ENCODE results near the gene UBALD1. TPM values are rescaled to one million over a fixed set of nuclear protein-coding genes. Genes with fewer than 3 reads are reported as not detected.
"Not testable (repeated sequence)": the region's sequence is repeated elsewhere in the genome, so short reads cannot be mapped to it uniquely, and the experiment has no call there.

UBALD1 gene
- total RNA-seq, 1 donor from 2014 or later: 0.97 TPM

DNA sequence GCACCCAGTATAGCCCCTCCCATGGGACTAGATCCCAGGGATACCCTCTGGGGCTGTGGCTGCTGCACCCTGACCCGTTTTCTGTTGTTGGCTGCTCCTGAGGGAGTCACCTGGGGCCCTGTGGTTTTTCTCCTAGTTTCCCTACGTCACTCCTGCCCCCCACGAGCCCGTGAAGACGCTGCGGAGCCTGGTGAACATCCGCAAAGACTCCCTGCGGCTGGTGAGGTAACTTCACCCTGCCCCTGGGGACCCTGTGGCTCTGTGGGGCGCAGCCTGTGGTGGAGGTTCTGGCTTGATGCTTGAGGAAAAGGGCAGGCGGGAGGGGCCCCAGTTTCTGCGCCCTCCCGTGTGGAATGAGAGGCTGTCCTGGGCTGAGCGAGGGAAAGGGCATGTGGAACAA is 37.1 kb upstream of the UBALD1 start:
- no peaks in the 10 kb centered on the region for H3F3A ChIP-seq (ENCODE audit: low read depth)
- H3K79me2 ChIP-seq (ENCODE audit: low read depth): peaks cover 7% of the 10 kb centered on the region
- no peaks in the 10 kb centered on the region for H3K9me3 ChIP-seq (ENCODE audit: low read depth)
- H3K9ac ChIP-seq: no peak overlapping the region
- H3K27ac Mint-ChIP-seq: no peak overlapping the region
- DNase-seq (ENCODE audit: low spot score): no peak
- H3K4me1 Mint-ChIP-seq: no peaks in the 10 kb centered on the region
- H3K9me3 Mint-ChIP-seq: peaks cover 9% of the 10 kb centered on the region
- no peak overlapping the region for H3K4me3 ChIP-seq
- H3K36me3 Mint-ChIP-seq: peaks cover 18% of the 10 kb centered on the region
- H3K36me3 ChIP-seq: no peaks in the 10 kb centered on the region
- peaks cover 9% of the 10 kb centered on the region for H3K27me3 Mint-ChIP-seq (ENCODE audit: insufficient read depth, low read depth)
- no peak overlapping the region for H3K4me3 Mint-ChIP-seq
- H3K4me2 ChIP-seq: no peak overlapping the region
- H3K27ac ChIP-seq: no peak overlapping the region
- H3K27me3 ChIP-seq: no peaks in the 10 kb centered on the region
- H3K4me1 ChIP-seq: no peaks in the 10 kb centered on the region
- no peak overlapping the region for H2AFZ ChIP-seq (replicated peaks)
- TF ChIP-seq, protein P1, sequence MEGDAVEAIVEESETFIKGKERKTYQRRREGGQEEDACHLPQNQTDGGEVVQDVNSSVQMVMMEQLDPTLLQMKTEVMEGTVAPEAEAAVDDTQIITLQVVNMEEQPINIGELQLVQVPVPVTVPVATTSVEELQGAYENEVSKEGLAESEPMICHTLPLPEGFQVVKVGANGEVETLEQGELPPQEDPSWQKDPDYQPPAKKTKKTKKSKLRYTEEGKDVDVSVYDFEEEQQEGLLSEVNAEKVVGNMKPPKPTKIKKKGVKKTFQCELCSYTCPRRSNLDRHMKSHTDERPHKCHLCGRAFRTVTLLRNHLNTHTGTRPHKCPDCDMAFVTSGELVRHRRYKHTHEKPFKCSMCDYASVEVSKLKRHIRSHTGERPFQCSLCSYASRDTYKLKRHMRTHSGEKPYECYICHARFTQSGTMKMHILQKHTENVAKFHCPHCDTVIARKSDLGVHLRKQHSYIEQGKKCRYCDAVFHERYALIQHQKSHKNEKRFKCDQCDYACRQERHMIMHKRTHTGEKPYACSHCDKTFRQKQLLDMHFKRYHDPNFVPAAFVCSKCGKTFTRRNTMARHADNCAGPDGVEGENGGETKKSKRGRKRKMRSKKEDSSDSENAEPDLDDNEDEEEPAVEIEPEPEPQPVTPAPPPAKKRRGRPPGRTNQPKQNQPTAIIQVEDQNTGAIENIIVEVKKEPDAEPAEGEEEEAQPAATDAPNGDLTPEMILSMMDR (IDR thresholded peaks at IDR 0.05): no peak
- TF ChIP-seq EZH2 (IDR thresholded peaks at IDR 0.05): no peak
- TF ChIP-seq EZH2phosphoT487 (IDR thresholded peaks at IDR 0.05): no peak
- peaks cover 4% of the 10 kb centered on the region for H4K20me1 ChIP-seq (ENCODE audit: low read depth)

DNA sequence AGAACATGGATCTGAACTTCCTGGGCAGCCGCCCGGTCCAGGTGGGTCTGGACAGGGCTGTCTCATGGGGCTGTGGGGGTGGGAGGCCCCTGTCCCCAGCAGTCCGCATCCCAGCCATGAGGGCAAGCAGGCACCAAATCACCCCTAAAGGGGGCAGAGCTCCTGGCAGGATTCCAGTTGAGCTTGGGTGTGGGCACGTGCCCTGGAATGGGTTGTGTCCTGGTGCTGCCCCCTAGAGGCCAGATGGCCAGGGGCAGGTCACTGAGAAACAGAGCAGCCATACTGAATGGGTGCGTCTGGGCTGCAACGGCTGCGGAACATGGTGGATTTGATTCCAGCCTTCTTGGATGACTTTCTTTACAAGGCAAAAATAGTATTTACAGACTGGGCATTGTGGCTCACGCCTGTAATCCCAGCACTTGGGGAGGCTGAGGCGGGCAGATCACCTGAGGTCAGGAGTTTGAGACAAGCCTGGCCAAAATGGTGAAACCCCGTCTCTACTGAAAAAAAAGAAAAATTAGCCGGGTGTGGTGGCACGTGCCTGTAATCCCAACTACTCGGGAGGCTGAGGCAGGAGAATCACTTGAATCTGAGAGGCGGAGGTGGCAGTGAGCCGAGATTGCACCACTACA is 35.9 kb upstream of the UBALD1 start:
- peaks cover 13% of the 10 kb centered on the region for H3K79me2 ChIP-seq (ENCODE audit: low read depth)
- not testable (repeated sequence) for H3K27ac Mint-ChIP-seq; H3K4me1 ChIP-seq; H3K36me3 ChIP-seq; H3K4me3 Mint-ChIP-seq; H3K4me3 ChIP-seq; H3F3A ChIP-seq (ENCODE audit: low read depth); H3K4me2 ChIP-seq; H3K27me3 ChIP-seq; H4K20me1 ChIP-seq (ENCODE audit: low read depth); H2AFZ ChIP-seq (replicated peaks); H3K9ac ChIP-seq; H3K4me1 Mint-ChIP-seq; H3K9me3 ChIP-seq (ENCODE audit: low read depth); H3K27me3 Mint-ChIP-seq (ENCODE audit: insufficient read depth, low read depth); H3K9me3 Mint-ChIP-seq; H3K27ac ChIP-seq
- TF ChIP-seq, protein P1 (IDR thresholded peaks at IDR 0.05): peak; percentile 77
- peak; percentile 70 for DNase-seq (ENCODE audit: low spot score)
- H3K36me3 Mint-ChIP-seq: peaks cover 17% of the 10 kb centered on the region

DNA sequence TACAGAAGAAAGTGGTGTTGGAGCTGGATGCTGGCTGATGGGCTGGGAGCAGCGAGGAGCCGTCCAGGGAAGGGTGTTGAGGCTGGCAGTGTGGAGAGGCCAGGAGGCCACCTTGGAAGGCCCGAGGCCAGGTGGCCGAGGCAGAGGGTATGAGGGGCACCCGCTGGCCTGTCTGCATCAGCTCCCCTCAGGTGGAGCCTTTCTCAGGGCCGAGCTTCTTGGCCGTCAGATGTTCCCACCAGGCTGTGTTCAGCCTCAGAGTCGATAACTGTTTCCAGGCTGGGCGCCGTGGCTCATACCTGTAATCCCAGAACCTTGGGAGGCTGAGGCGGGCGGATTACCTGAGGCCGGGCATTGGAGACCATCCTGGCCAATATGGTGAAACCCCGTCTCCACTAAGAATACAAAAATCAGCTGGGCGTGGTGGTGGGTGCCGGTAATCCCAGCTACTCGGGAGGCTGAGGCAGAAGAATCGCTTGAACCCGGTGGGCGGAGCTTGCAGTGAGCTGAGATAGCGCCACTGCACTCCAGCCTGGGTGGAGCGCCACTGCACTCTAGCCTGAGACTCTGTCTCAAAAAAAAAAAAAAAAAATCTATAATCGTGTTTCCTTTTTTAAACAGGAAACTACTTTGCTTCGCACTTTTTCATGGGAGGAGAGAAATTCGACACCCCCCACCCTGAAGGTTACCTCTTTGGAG is 35.2 kb upstream of the UBALD1 start:
- H3K4me3 ChIP-seq: no peak overlapping the region
- H3K27ac ChIP-seq: no peak overlapping the region
- H3F3A ChIP-seq (ENCODE audit: low read depth): no peaks in the 10 kb centered on the region
- H3K79me2 ChIP-seq (ENCODE audit: low read depth): peaks cover 19% of the 10 kb centered on the region
- H3K27me3 ChIP-seq: no peaks in the 10 kb centered on the region
- peaks cover 7% of the 10 kb centered on the region for H3K27me3 Mint-ChIP-seq (ENCODE audit: insufficient read depth, low read depth)
- no peak overlapping the region for H3K9ac ChIP-seq
- TF ChIP-seq, protein P1 (IDR thresholded peaks at IDR 0.05): no peak
- no peak for TF ChIP-seq EZH2phosphoT487 (IDR thresholded peaks at IDR 0.05)
- no peak for TF ChIP-seq EZH2 (IDR thresholded peaks at IDR 0.05)
- no peaks in the 10 kb centered on the region for H3K9me3 ChIP-seq (ENCODE audit: low read depth)
- peaks cover 7% of the 10 kb centered on the region for H4K20me1 ChIP-seq (ENCODE audit: low read depth)
- H3K4me2 ChIP-seq: no peak overlapping the region
- H3K4me1 ChIP-seq: no peaks in the 10 kb centered on the region
- no peak for DNase-seq (ENCODE audit: low spot score)
- H3K36me3 ChIP-seq: no peaks in the 10 kb centered on the region
- no peak overlapping the region for H3K27ac Mint-ChIP-seq
- H3K9me3 Mint-ChIP-seq: peaks cover 9% of the 10 kb centered on the region
- H3K4me1 Mint-ChIP-seq: no peaks in the 10 kb centered on the region
- no peak overlapping the region for H3K4me3 Mint-ChIP-seq
- H3K36me3 Mint-ChIP-seq: peaks cover 21% of the 10 kb centered on the region
- H2AFZ ChIP-seq (replicated peaks): no peak overlapping the region
